ENCODE measurements around the gene PDE4D. TPM values are rescaled to one million over a fixed set of nuclear protein-coding genes. Genes with fewer than 3 reads are reported as not detected.

Gene PDE4D
- total and polyA plus RNA-seq, 10 of the 15 experiments (the other 5 are each of a cell fraction or from before 2014, with no cell fraction given), result 0.87 to 4.1 (median 2.2) TPM

- TF ChIP-seq IRF3 (IDR thresholded peaks at IDR 0.05), result no peak
- no peak for TF ChIP-seq KDM1A (IDR thresholded peaks at IDR 0.05; ENCODE audit: borderline replicate concordance)
- no peak for TF ChIP-seq ZNF217 (IDR thresholded peaks at IDR 0.05)
These were observed 406.3 kb downstream of the PDE4D start (continued) for GRCh38 chr5:59487068-59487686.

- Histone ChIP-seq H3K79me2 (ENCODE audit: control insufficient read depth, insufficient read depth, low read length) (no peaks in the 10 kb centered on the region), H3K9me3 (replicated peaks; ENCODE audit: control insufficient read depth, insufficient read depth, low read length) (no peaks in the 10 kb centered on the region), H2AFZ (ENCODE audit: control insufficient read depth, low read depth, low read length) (no peak overlapping the region), H4K20me1 (ENCODE audit: control insufficient read depth, insufficient read depth) (no peaks in the 10 kb centered on the region), H3K36me3 (ENCODE audit: control insufficient read depth in 2 of 2, insufficient read depth in 2 of 2, low read length in 1 of 2) (no peaks in the 10 kb centered on the region), H3K4me2 (ENCODE audit: control insufficient read depth, insufficient read depth) (no peak overlapping the region), H3K9ac (ENCODE audit: control insufficient read depth, insufficient read depth, low read length) (no peak overlapping the region), H3K27me3 (replicated peaks in 1 of 2; ENCODE audit: control insufficient read depth in 2 of 2, insufficient read depth in 2 of 2, low read length in 1 of 2) (0 out of 4 replicates have a peak, but pooled peaks cover 0 to 1% of the 10 kb centered on the region in 2 experiments), H3K4me1 (ENCODE audit: control insufficient read depth, insufficient read depth, low read length) (no peaks in the 10 kb centered on the region), H3K4me3 (no peak overlapping the region), H3K27ac (ENCODE audit: control insufficient read depth, insufficient read depth) (no peak overlapping the region)
- POLR2A ChIA-PET, result no interaction called here
- RAD21 ChIA-PET (ENCODE audit: unreplicated experiment), result interaction anchor here (0.6 kb wide), 1 partner anchor 21 kb away, joined by 3 read pairs; no protein-coding TSS in a partner anchor
- DNase-seq (ENCODE audit: low read depth, low spot score) (no peak), FAIRE-seq (no peak), ATAC-seq (peak; percentile 52)
- BruUV-seq (replicated peaks), result no TSS peak
- CTCF ChIA-PET, result interaction anchor here (0.9 to 1.2 kb wide), 2 partner anchors 9 to 16 kb away, joined by 3 to 4 read pairs; no protein-coding TSS in a partner anchor
- in situ Hi-C loops (cut with MboI), result no loop called here
- WGBS (ENCODE audit: insufficient coverage, insufficient replicate concordance, low lambda C conversion rate, missing lambda C conversion rate), result 55% methylated on average over 2 of the region's 2 CpGs
- SMC1A ChIA-PET (ENCODE audit: uncharacterized antibody, unreplicated experiment), result interaction anchor here (1.3 kb wide), 1 partner anchor 19 kb away, joined by 7 read pairs; no protein-coding TSS in a partner anchor
- intact Hi-C loops (cut with micrococcal nuclease; ENCODE audit: unreplicated experiment), result loop anchor here (5.0 kb wide), 1 partner anchor 74 kb away; no protein-coding TSS in a partner anchor
- TF ChIP-seq RFX5 (IDR thresholded peaks at IDR 0.05; ENCODE audit: low read depth, low read length) (no peak), NFYB (IDR thresholded peaks at IDR 0.05; ENCODE audit: insufficient read depth, low read depth, low read length) (no peak), BCL3 (IDR thresholded peaks at IDR 0.05; ENCODE audit: borderline replicate concordance, insufficient read depth, low read depth, low read length, poor library complexity, severe bottlenecking) (no peak), IRF4 (IDR thresholded peaks at IDR 0.05; ENCODE audit: low read depth, low read length) (no peak), LARP7 (IDR thresholded peaks at IDR 0.05) (no peak), ESRRA (IDR thresholded peaks at IDR 0.05; ENCODE audit: low read length) (no peak), NBN (IDR thresholded peaks at IDR 0.05) (no peak), CHD4 (IDR thresholded peaks at IDR 0.05) (no peak), MYB (IDR thresholded peaks at IDR 0.05; ENCODE audit: borderline replicate concordance, low read depth, low read length) (no peak), TCF7 (IDR thresholded peaks at IDR 0.05; ENCODE audit: borderline replicate concordance) (no peak), SRF (IDR thresholded peaks at IDR 0.05; ENCODE audit: low read depth in 2 of 2, low read length in 2 of 2) (no peak), IKZF2 (IDR thresholded peaks at IDR 0.05) (no peak), ASH2L (IDR thresholded peaks at IDR 0.05; ENCODE audit: borderline replicate concordance, low read depth) (no peak), PKNOX1 (IDR thresholded peaks at IDR 0.05) (no peak)
These were observed 407.0 kb downstream of the PDE4D start for GRCh38 chr5:59486508-59486907.

All from GM12878 (cell line).